NCI-H510A treated with DMSO at 0.1 percent for 48 hours (cell line): ENCODE data around the gene NDUFA13.

Source experiments
- DNase-seq: peaks from one replicate; lab custom pipeline; 2025; lab: John Stamatoyannopoulos, UW

The NDUFA13 gene

GRCh38 chr19:19548915-19549759, 33.1 kb downstream of the NDUFA13 start:
- DNase-seq, result no peak

GRCh38 chr19:19549804-19550464, 33.9 kb downstream of the NDUFA13 start:
- no peak for DNase-seq

GRCh38 chr19:19550485-19550929, 34.5 kb downstream of the NDUFA13 start:
- no peak for DNase-seq

- no peak for DNase-seq
Observed at GRCh38 chr19:19550972-19551852, 35.2 kb downstream of the NDUFA13 start.

- no peak for DNase-seq
Observed at GRCh38 chr19:19551853-19552192, 35.8 kb downstream of the NDUFA13 start.

GRCh38 chr19:19552798-19553197, 36.8 kb downstream of the NDUFA13 start:
- no peak for DNase-seq

- no peak for DNase-seq
Observed at GRCh38 chr19:19553670-19554069, 37.6 kb downstream of the NDUFA13 start.

- DNase-seq, result no peak
Observed at GRCh38 chr19:19554074-19555023, 38.3 kb downstream of the NDUFA13 start.

GRCh38 chr19:19558055-19558454, 42.0 kb downstream of the NDUFA13 start:
- DNase-seq, result no peak

- DNase-seq, result no peak
Observed at GRCh38 chr19:19558636-19559035, 42.6 kb downstream of the NDUFA13 start.

- DNase-seq, result no peak
Observed at GRCh38 chr19:19559931-19560330, 43.9 kb downstream of the NDUFA13 start.

GRCh38 chr19:19561946-19562664, 46.1 kb downstream of the NDUFA13 start:
- no peak for DNase-seq

- DNase-seq, result no peak
Observed at GRCh38 chr19:19562665-19563347, 46.8 kb downstream of the NDUFA13 start.

- no peak for DNase-seq
Observed at GRCh38 chr19:19563348-19563848, 47.4 kb downstream of the NDUFA13 start.

GRCh38 chr19:19566306-19566705, 50.3 kb downstream of the NDUFA13 start:
- no peak for DNase-seq

- DNase-seq, result no peak
Observed at GRCh38 chr19:19567391-19567790, 51.4 kb downstream of the NDUFA13 start.

- no peak for DNase-seq
Observed at GRCh38 chr19:19568802-19569756, 53.1 kb downstream of the NDUFA13 start.

- no peak for DNase-seq
Observed at GRCh38 chr19:19570571-19570970, 54.5 kb downstream of the NDUFA13 start.
